C4-2B (cell line): ENCODE results near the gene SYS1.

ENCODE experiments used
- ZFX ChIP-seq: fragments of 450-650 bp; IDR thresholded peaks from 2 replicates; pipeline ENCODE4 v1.6.1; 2017
- TF ChIP-seq, protein P1 (sequence below): fragments of 450-650 bp; conservative IDR thresholded peaks from 2 replicates; pipeline ENCODE4 v1.5.1; 2017; ENCODE audit warnings: mild to moderate bottlenecking

DNA sequence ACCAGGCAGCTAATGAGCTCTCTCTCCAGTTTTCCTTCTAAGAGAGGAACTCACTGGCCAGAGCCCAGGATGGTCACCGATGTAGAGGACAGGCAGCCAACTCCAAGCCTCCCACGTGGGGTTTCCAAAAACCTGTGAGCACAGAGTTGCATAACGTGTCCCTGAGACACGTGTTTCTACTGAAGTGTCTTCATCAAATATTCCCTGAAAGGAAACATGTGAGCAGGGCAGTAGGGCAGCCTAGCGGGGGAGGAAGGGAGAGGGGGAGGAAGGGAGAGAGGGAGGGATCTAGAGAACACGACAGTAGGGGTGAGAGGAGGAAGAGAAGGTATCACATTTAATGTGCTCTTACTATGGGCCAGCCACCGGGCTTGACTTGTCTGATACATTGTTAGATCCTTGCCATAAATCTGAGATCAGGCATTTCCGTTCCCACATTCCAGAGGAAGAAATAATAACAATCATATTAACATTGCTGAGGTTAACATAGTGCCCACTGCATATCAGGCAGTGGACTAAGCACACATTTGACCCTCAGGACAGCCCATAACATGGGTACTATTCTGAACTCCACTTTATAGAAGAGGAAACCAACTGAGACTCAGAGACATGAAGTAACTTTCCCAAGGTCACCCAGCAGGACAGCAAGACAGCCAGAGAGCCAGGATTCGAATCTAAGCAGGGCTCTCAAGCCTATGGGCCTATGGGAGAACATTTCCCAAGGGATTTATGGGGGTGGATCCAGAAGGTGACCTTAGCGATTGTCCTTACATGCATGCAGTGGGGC lies 4.5 kb upstream of the SYS1 start:
- TF ChIP-seq, protein P1, sequence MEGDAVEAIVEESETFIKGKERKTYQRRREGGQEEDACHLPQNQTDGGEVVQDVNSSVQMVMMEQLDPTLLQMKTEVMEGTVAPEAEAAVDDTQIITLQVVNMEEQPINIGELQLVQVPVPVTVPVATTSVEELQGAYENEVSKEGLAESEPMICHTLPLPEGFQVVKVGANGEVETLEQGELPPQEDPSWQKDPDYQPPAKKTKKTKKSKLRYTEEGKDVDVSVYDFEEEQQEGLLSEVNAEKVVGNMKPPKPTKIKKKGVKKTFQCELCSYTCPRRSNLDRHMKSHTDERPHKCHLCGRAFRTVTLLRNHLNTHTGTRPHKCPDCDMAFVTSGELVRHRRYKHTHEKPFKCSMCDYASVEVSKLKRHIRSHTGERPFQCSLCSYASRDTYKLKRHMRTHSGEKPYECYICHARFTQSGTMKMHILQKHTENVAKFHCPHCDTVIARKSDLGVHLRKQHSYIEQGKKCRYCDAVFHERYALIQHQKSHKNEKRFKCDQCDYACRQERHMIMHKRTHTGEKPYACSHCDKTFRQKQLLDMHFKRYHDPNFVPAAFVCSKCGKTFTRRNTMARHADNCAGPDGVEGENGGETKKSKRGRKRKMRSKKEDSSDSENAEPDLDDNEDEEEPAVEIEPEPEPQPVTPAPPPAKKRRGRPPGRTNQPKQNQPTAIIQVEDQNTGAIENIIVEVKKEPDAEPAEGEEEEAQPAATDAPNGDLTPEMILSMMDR, result no peak
- TF ChIP-seq ZFX, result no peak
